ENCODE measurements around the gene ATL1.

DNA sequence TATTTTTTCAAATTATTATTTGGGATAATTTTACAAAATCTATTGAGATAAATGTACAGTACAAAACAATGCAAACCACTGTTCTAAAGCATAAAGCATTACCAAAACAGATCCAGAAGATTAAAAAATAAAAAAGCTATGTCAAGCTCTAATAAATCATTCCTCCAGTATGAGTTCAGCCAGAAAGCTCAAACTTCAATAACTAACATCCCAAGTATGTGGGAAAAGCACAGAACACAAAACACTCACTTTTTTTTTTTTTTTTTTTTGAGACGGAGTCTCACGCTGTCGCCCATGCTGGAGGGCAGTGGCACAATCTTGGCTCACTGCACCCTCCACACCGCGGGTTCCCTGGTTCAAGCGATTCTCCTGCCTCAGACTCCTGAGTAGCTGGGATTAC lies 96.8 kb downstream of the ATL1 start:
- TF ChIP-seq, protein P1, sequence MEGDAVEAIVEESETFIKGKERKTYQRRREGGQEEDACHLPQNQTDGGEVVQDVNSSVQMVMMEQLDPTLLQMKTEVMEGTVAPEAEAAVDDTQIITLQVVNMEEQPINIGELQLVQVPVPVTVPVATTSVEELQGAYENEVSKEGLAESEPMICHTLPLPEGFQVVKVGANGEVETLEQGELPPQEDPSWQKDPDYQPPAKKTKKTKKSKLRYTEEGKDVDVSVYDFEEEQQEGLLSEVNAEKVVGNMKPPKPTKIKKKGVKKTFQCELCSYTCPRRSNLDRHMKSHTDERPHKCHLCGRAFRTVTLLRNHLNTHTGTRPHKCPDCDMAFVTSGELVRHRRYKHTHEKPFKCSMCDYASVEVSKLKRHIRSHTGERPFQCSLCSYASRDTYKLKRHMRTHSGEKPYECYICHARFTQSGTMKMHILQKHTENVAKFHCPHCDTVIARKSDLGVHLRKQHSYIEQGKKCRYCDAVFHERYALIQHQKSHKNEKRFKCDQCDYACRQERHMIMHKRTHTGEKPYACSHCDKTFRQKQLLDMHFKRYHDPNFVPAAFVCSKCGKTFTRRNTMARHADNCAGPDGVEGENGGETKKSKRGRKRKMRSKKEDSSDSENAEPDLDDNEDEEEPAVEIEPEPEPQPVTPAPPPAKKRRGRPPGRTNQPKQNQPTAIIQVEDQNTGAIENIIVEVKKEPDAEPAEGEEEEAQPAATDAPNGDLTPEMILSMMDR (conservative IDR thresholded peaks at IDR 0.05) = no peak
- no peak for TF ChIP-seq ZFX (IDR thresholded peaks at IDR 0.05)

Data from C4-2B (cell line).